NAMALWA (cell line): ENCODE results near the gene ADNP.
A peak's percentile ranks its signal among the peaks of the same experiment; 100 is the strongest.

Experiments used
- DNase-seq: peaks from one replicate; pipeline ENCODE4 v3.0.0-alpha.2; 2015; ENCODE audit warnings: low spot score

Gene ADNP

DNA sequence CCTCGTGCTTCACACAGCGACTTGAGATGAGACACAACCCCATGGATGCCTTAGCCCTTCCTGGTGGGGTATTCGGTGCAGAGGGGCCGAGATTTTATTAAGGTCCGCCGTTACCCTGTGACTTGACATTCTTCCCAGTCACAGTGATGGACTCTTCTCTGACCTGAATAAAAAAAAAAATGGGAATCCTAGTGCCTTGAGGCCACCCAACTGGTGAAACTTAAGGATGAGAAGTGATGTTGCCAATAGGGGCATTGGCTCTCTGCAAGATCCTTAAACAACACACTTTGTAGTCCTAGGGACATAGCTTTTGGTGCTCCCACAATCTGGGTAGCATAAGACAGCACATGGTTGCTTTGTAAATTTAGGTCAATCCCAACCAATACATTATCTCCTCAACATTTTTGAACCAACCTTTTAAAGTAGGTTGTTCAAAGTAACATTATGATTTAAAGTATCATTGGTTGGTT lies 814 bp upstream of the ADNP start:
- no peak for DNase-seq

DNA sequence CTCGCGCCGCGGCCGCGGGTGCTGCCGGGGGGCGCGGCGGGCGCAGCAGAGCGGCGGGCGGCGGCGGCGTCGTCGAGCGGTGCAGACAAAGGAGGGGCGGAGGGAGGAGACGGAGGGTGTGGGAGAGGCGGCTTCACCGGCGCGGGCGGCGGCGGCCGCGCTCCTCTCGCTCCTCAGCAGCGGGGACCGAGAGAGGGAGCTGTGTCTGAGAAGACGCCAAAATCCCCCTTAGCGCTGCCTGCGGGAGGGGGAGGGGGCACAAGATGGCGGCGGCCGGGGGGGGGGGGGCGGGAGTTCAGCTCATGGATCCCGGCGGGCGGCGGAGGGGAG lies 296 bp downstream of the ADNP start:
- no peak for DNase-seq

DNA sequence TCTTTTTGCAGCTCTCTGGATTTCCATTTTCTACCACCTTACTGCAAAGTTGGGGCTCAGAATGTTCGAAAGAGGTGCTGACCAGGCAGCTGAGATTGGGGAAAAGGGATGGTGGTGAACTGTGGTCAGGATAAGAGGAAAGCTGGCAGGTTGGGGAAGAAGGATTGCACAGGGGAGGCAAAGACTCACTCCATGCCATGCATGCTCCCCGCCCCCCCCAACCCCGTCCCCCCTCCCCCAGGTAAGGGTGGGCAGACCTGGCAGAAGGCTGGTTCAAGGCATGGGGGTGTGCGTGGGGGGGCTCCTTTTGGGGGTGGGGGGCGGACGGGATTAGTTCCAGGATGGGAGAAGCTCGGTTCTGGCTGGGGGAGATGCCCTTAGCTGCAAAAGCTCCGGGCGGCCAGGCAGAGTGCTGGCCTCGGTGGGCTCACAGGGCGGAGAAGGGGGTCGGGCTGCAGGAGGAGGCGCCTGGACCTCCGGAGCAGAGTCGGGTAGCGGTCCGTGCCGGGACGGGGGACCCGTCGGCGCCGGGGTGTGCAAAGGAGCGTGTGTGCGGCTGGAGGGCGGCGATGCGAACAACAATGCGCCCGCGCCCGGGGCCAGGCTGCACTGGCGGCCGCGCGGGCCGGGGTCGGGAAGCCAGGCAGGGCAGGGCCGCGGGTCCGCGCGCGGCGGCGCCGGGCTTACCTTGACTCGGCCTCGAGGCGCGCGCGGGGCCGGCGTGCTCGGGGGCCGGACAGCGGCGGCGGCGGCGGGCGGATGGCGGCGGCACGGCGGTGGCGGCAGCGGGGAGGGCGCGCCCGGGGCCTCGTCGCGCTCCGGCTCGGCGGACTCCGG lies 880 bp downstream of the ADNP start:
- DNase-seq, result peak; percentile 23

DNA sequence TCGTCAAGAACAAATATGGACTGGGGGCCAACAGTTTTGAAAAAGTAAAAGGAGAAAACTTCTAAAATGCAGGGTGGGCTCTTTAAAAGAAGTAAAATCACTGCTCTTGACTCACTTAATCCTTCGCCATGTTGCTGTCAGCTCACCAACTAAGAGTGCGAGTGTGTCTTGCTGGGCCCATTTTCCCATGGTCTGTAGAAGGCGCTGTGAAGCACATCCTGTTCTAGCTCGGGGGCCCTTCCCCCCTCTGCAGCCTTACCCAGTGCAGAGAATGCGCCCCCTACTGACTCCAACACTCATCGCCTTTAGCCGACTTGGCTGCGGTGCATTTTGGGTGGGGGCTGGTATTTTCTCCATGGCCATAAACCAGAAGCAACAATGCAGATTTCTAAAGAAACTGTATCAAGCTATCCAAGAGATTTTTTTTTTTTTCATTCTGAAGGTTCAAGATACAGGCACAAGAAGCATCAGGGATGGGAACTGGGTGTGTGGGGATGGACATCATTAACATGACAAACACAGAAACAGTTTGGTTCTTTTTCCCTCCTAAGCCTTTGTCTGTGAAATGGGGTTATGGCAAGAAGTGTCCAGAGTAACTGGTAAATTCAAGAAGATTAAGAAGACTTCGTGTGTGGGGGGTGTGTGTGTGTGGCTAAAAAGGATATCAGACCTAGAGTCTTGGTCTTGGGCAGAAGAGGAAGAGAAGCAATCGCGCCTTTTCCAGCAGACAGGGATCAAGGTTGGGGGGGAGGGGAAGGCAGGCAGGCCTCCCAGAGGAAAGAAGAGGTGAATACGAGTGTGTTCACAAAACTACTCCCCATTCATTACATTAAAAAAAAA lies 1.7 kb downstream of the ADNP start:
- peak; percentile 98 for DNase-seq

DNA sequence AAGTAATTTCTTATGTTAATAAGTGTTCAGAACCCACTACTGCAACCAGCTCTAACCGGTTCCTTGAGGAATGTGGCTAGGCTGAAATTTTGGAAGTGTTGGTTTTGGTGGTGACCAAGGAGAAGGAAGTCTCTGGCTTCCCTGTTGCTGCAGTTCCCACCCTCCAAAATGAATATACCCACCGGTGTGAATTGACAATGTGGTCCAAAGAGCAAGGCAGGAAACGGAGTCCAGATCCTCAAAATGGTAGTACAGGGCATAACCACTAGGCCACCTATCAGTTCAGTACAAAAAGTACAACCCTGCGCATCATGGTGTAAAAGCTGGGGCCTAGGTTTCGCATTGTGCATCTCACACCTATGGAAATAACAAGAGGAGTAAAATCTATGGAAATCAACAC lies 2.8 kb downstream of the ADNP start:
- DNase-seq, result peak; percentile 26

DNA sequence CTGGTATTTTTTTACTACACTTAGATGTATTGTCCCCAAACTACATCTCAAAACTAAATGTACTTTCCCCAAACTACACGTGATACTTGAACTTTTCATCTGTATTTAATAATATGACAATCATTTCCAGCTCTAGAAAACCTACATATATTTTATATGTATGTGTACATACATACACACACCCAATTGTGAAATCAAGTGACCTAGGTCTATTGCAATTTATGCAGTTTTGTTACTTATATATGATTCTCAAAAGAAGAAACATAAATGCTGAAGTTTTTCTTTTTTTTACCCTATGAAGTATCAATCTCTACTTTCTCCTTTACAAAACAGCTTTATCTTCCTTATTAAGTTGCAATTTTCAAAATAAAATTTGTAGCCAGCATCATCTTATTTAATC lies 4.7 kb downstream of the ADNP start:
- no peak for DNase-seq

DNA sequence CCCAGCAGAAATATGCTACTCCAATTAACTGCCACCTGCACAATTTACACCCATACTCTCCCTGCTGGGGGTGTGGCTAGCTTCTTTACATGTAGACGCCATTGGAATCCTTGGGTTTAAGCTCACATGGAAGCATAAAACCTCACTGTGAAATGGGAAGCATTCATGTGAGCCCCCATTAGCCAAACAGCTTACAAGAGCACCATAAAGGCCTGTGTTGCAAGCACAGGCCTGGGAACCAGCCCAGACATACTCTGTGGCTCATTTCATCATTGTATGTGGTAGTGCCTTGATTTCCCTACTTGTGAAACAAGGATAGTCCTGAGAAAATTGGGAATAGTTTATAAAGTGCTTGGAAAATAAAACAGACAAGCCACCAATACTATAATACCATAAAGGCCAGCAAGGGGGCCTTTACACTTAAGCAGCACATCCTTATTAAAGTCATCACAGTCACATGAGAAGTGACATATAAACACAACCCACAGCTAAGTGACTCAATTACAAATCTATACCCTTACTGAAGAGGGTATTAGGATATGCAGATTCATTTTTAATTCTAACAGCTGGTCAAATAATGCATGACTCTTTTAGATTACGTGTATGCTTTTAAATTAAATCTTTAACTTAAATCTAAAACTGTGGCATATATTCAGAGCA lies 6.8 kb downstream of the ADNP start:
- DNase-seq, result no peak

DNA sequence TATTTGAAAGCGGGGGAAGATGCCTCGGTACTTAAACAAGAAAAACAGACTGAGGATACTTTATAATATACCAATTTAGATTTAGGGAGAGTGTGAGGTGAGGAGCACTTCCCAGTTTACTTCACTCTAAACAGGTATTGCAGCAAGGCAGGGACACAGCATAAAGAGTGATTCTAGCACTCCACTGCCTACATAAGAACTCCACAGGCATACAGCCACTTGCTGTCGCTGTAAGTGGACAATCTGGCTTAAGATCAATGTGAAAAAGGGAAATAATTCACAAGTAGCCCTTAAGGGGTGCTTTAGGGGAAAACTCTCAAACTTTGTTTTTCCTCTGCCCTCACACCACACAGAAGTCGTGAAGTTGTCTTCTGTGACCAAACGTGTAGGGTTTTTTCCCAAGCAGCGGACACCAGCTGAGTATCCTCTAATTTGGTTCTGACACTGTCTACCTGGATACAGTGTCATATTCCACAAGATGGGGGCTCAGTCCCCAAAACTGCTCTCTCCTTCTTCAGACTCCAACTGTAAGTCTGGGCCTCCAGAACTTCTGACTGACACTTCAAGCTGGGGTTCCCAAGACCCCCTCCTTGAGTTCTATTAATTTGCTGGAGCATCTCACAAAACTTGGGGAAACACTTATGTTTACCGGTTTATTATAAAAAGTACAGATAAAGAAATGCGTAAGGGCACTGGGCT lies 9.3 kb downstream of the ADNP start:
- no peak for DNase-seq

DNA sequence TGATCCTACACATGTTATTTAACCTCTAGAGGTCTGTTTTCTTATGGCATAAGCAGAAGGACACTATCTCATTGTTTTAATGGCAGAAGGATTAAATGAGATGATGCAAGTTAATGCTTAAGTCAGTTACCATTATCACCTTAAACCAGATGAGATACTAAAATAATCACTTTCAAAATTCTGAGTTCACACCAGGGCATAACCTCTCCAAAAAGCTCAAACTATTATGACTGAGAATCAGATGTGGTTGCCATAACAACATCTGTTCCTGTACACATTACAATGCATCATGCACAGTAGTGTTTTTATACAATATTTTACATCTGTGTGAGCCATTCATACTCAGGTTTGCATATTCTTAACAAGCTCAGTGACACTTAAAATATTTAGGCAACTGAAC lies 10.2 kb downstream of the ADNP start:
- DNase-seq, result peak; percentile 61

DNA sequence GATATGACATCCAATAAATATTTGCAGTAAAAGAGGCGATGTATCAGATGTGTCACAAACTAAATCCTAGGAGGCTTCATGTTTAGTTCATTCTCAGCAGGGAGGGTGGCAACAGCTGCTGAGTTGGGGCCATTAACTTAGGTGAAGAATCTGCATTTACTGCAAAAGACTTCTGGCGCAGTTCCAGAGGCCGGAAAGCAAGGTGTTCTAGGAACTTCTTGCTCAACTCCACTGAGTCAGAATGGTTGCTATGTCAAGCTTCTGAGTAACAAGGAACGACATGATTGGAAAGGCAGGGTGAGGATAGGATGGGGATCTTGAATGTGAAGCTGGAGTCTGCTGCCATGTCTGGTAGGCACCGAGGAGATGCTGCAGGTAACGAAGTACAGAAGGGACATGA lies 11.7 kb downstream of the ADNP start:
- no peak for DNase-seq

DNA sequence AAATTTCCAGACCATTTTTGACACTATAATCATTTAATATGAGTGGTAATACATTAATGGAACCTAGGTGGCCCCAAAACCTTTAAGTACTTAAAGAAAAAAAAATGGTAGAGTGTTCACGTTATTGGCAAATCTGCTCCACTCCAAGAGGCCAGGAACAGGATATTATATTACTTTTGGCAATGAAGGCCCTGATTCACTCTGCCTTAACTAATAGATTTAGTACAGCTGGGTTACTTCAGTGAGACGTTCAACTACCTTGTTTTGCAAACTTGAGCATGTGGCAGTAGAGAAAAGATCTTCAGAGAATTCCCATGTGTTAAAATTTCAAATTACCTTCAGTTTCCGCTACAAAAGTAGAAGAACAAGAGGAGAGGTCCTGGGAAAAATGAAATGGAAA lies 12.8 kb downstream of the ADNP start:
- no peak for DNase-seq

DNA sequence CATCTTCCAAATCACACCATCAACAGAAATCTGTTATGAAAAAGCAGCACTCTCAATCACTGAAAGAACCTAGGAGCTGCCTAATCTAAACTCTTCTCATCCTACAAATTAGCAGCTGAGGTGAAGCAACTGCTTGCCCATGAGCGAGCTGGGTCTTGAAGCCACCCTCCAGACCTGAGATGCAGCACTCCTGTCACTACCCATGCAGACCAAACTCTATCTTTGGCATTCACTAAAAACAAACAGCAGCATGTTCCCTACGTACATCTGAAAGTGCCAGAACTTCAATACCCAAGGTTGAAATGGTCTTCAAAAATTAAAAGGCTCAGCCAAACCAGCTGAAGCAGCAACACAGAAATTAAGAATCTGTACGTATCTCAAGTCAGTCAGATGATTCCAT lies 14.3 kb downstream of the ADNP start:
- DNase-seq, result no peak

DNA sequence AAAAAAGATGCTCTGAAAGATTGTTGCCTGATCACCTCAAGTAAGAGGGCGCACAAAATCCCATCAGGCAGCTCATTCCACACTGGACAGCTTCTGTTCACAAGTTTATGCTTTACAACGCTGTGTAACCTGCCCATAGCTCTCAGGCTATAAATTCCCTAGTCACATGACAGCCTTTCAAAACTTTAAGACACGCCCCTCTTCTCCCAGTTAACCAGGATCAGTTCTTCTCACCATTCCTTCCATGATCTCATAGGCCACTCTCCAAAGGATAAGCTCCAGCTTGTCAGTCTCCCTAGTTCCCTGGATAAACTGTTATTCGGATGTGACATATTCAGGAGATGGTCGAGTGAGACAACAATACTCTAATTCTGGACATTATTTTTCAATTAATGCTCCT lies 15.0 kb downstream of the ADNP start:
- no peak for DNase-seq

DNA sequence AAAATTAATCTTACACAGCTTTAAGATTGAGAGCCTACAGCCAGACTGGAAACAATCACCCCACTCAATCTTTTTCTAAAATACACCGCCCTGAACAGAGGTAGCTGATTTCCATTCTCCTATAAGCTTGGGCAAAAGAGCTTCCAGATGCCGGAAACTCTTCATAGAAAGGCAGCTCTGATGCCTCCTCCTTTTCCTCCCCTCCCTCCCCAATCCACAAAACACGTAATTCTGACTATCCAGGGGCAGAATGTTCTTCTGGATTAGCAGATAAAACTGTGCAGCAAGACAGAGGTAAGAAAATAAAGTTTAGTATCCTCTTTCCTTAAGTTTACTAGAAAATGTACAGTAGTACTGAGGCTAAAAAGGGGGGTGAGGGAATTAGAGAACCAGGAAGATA lies 15.8 kb downstream of the ADNP start:
- no peak for DNase-seq

DNA sequence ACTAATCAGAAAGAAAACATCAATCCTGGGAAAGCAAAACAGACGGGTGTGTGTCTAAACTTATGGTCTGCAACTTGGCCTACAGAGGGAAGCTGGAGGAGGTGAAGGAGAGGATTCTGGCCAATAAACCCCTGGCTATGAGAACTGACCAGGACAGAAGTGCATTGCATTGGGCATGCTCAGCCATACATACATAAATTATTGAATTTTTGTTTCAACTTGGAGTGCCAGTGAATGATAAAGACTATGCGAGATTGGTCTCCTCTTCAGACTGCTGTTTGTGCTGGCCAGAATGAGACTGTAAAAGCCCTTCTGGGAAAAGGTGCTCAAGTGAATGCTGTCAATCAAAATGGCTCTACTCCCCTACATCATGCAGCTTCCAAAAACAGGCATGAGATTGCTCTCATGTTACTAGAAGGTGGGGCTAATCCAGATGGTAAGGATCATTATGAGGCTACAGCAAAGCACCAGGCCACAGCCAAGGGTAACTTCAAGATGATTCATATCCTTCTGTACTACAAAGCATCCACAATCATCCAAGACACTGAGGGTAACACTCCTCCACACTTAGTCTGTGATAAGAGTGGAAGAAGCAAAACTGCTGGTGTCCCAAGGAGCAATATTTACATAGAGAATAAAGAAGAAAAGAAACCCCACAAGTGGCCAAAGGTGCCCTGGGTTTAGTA lies 17.4 kb downstream of the ADNP start:
- DNase-seq, result no peak

DNA sequence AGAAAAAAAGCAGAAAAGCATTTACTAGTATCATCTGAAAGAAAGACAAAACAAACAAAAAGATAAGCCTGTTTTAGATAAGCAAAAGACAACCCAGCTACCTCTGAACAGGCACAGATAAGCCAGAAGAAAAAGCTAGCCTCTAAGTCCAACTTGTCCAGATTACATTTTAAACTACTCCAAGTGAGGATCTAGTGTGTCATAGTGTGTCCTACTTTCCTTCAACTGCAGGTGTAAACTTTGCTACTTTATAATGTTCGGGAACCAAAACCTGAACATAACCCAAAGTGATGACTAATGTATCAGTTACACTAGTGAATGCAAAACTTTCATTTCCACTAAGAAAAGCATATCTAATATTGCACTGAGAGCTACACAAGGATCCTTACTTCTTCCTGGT lies 19.5 kb downstream of the ADNP start:
- DNase-seq, result no peak

DNA sequence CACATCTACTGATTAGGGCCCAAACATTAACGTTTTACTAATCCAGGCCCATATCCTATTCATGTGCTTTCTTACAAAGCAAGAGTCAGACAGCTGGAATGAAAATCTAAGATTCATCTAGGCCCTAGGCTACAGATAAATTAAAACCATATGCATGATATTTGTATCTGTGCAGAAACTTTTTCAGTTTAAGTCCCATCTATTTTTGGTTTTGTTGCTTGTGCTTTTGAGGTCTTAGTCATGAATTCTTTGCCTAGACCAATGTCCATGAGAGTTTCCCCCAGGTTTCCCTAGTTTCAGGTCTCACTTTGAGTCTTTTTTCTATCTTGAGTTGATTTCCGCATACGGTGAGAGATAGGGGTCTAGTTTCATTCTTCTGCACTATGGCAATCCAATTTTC lies 20.2 kb downstream of the ADNP start:
- DNase-seq, result no peak

DNA sequence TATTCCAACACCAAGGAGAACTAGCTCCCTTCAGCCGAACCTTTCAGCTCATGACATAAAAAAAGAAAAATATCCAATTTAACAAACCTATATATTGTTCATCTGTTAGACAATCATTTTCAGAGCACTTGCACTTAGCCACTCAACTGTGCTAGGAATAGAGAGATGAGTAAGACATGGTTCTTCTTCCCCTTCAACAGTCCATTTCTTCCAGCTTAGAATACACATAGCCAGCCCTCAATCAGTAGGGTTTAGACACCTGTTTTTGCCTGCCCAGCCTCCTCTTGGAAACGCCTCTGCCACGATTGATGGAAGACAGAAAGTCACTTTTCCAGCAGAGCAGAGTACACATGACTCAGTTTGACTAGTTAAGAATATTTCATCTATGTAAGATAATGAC lies 21.8 kb downstream of the ADNP start:
- no peak for DNase-seq

DNA sequence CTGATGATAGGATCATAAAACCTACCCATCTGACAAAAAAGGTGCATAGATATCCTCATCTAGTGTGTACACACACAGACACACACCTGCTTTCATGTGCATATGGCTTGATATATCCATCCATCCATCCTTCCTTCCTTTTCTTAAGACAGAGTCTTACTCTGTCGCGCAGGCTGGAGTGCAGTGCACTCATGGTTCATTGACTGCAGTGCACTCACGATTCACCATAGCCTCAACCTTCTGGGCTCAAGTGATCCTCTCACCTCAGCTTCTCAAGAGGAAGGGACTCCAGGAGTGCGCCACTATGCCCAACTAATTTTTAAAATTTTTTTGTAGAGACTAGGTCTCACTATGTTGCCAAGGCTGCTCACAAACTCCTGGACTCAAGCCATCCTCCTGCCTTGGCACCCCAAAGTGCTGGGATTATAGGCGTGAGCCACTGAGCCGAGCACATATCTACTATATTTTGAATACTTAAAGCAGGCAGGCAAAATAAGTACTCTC lies 27.1 kb downstream of the ADNP start:
- DNase-seq, result no peak

DNA sequence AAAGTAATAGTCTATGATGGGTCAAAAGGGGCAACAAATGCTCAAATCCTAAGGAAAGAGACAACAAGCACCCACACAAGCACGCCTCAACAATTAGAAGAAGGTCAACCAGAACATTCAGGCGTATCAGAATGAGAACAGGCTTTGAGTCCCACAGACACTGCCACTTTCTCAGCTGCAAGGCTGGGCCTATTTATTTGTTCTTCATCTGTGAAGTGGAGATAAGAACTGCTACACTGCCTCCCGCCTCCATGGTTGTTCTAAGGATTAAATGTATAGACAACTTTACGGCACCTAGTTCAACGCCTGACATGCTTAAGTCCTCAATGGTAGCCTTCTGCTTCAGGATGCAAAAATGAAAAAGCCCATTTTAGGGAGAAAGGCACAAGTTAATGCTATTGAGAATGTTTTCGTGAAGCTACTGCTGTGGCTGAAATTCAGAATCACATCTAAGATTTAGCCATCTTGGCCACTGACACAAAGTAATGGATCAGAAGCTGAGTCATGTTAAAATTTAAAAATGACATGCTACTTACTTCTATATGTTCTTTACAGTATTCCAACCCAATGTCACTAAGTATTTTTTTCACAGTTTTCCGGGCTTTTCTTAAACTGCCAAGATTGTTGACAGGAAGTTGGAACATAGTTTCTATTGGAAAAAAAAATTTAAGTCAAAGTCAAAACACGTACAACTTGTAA lies 27.7 kb downstream of the ADNP start:
- no peak for DNase-seq

DNA sequence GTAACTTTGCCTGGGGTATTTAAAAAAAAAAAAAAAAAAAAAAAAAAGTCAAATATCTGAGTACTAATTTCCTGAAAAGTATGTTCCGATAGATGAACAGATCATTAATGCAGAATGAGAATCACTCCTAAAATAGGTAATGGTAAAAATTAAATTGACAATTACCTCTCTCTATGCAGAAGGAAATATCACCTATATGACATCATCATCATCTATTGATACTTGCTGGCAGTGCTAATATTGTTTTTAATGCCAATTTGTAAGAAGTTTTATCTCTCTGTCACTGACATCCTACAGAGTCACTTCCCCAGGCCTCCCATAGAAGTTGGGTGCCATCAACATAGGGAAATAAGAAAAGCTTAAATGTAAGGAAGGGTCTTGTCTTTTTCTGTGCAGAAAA lies 29.9 kb downstream of the ADNP start:
- no peak for DNase-seq
